Left lung (tissue), 10 donors: ENCODE results near the gene YPEL3. TPM values are rescaled to one million over a fixed set of nuclear protein-coding genes. Genes with fewer than 3 reads are reported as not detected.
"Not testable (repeated sequence)": the region's sequence is repeated elsewhere in the genome, so short reads cannot be mapped to it uniquely, and the experiment has no call there.

Experiments used
- ATAC-seq: fragments of 200-7000 bp; cut with Tn5 transposase; one replicate; pipeline ENCODE4 v1.9.1; 2020; ENCODE audit warnings: moderate library complexity
- DNase-seq, 4 donors: peaks; one replicate each; pipeline ENCODE4 v3.0.0-alpha.2; 2013 to 2020
- H3K27ac ChIP-seq, 2 donors: fragments of 200-600 bp; sonication (generic) in 1 of 2; one replicate each; pipeline versions ENCODE4 v1.5.0 to v1.8.0; 2020 to 2021
- H3K27me3 ChIP-seq, 2 donors: fragments of 200-600 bp; sonication (generic) in 1 of 2; one replicate each; pipeline versions ENCODE4 v1.5.0 to v1.8.0; 2020 to 2021
- H3K36me3 ChIP-seq, 2 donors: fragments of 200-600 bp; sonication (generic) in 1 of 2; one replicate each; pipeline versions ENCODE4 v1.5.0 to v1.8.0; 2020 to 2021
- H3K4me1 ChIP-seq, 2 donors: fragments of 200-600 bp; one replicate each; pipeline ENCODE4 v1.8.0; 2021
- H3K4me3 ChIP-seq, 2 donors: fragments of 200-600 bp; sonication (generic) in 1 of 2; one replicate each; pipeline versions ENCODE4 v1.5.0 to v1.8.0; 2020 to 2021; ENCODE audit warnings: mild to moderate bottlenecking in 1 of 2
- H3K9me3 ChIP-seq, 2 donors: fragments of 200-600 bp; sonication (generic) in 1 of 2; one replicate each; pipeline versions ENCODE4 v1.5.0 to v1.8.0; 2020 to 2021
- CTCF ChIP-seq, 2 donors: fragments of 200-600 bp; sonication (generic) in 1 of 2; IDR thresholded peaks; one replicate each; pipeline versions ENCODE4 v1.5.0 to v1.8.0; 2021; ENCODE audit warnings: antibody characterized with exemption in 2 of 2
- intact Hi-C, 2 donors: fragments of 100-400 bp; cut with DNase I; formaldehyde crosslinking; loops; one replicate each; pipeline versions ENCODE4 v1.11.2 to v1.14.2; 2022
- polyA plus RNA-seq, 6 donors: library from polyadenylated mRNA; unstranded; fragments of 120-200 nt; gene quantifications; one replicate each; pipeline ENCODE4 v1.2.1, GENCODE V29; 2013; ENCODE audit not compliant: insufficient read length in 6 of 6
- total RNA-seq, 2 donors: library from RNA; stranded (reverse); fragmentation: NEBNext Ultra II Directional; extraction: Animal tissue kit (Norgen Biotek cat#: 25700); gene quantifications; one replicate each; pipeline ENCODE4 v1.2.1, GENCODE V29; 2021
- donor health status: DM: no; HTN: yes; CAD: no.
- donor health status: DM: no; HTN: no; CAD: no.

Gene YPEL3
- total and polyA plus RNA-seq, 8 donors, result 48.8 to 79.5 (median 55.9) TPM

DNA sequence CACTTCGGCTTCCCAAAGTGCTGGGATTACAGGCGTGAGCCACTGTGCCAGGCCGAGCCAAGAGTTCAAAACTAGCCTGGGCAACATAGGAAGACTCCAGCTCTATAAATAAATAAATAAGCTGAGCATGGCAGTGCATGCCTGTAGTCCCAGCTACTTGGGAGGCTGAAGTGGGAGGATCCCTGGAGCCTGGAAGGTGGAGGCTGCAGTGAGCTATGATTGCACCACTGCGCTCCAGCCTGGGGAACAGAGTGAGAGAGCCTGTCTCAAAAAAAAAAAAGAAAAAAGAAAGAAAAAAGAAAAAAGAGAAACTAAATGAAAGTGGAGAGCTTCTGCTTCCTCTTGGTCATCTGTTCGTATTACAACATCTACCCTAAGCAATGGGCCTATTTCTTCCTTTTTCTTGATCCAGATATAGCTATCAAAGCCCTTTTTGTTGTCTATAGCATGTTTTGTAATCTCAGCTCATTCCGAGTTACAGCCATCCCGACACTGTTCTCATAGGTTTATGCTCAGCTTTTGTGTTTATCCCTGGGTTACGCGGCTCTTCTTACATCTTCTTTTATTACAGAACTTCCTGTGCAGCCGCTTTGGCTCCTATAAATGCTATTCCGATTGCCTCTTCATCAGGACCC lies 41.1 kb upstream of the YPEL3 start:
- Histone ChIP-seq H3K4me3 (no peak overlapping the region), H3K9me3 (no peaks in the 10 kb centered on the region), H3K27ac (peak overlapping the region; percentile 15 to 76), H3K27me3 (no peaks in the 10 kb centered on the region), H3K36me3 (no peaks in the 10 kb centered on the region), H3K4me1 (peaks cover 0 to 32% of the 10 kb centered on the region in 2 donors)
- DNase-seq (no peak), ATAC-seq (peak; percentile 53)
- TF ChIP-seq CTCF (IDR thresholded peaks at IDR 0.05), result no peak
- intact Hi-C loops, result no loop called here

- Histone ChIP-seq H3K36me3 (no peaks in the 10 kb centered on the region), H3K4me3 (no peak overlapping the region), H3K4me1 (peaks cover 0 to 12% of the 10 kb centered on the region in 2 donors), H3K27ac (no peak overlapping the region), H3K9me3 (no peaks in the 10 kb centered on the region), H3K27me3 (no peaks in the 10 kb centered on the region)
- intact Hi-C loops, result no loop called here
- no peak for DNase-seq
- TF ChIP-seq CTCF (IDR thresholded peaks at IDR 0.05), result no peak
- ATAC-seq, result no peak
These were observed 36.6 kb upstream of the YPEL3 start for GRCh38 chr16:30132591-30132990.

GRCh38 chr16:30131869-30132475 lies 36.0 kb upstream of the YPEL3 start:
- H3K4me1 ChIP-seq, result peaks cover 0 to 6% of the 10 kb centered on the region in 2 donors
- H3K9me3 ChIP-seq, result no peaks in the 10 kb centered on the region
- H3K27ac ChIP-seq, result no peak overlapping the region
- no peaks in the 10 kb centered on the region for H3K27me3 ChIP-seq
- H3K4me3 ChIP-seq, result no peak overlapping the region
- TF ChIP-seq CTCF (IDR thresholded peaks at IDR 0.05), result no peak
- intact Hi-C loops, result no loop called here
- no peak for DNase-seq
- ATAC-seq, result peak; percentile 78
- H3K36me3 ChIP-seq, result no peaks in the 10 kb centered on the region

GRCh38 chr16:30127993-30128392 lies 32.0 kb upstream of the YPEL3 start:
- Histone ChIP-seq H3K27me3 (no peaks in the 10 kb centered on the region), H3K27ac (no peak overlapping the region), H3K4me1 (peaks cover 4 to 5% of the 10 kb centered on the region in 2 donors), H3K4me3 (no peak overlapping the region), H3K36me3 (no peaks in the 10 kb centered on the region), H3K9me3 (no peaks in the 10 kb centered on the region)
- DNase-seq (no peak), ATAC-seq (no peak)
- intact Hi-C loops, result no loop called here
- TF ChIP-seq CTCF (IDR thresholded peaks at IDR 0.05), result no peak

GRCh38 chr16:30125690-30126089 lies 29.7 kb upstream of the YPEL3 start:
- DNase-seq, H3K36me3 ChIP-seq, intact Hi-C loops, H3K9me3 ChIP-seq, H3K27me3 ChIP-seq, H3K27ac ChIP-seq, ATAC-seq, H3K4me3 ChIP-seq: not testable (repeated sequence)
- peaks cover 7 to 26% of the 10 kb centered on the region in 2 donors for H3K4me1 ChIP-seq
